Lower leg skin (tissue), 3 donors: ENCODE results near the gene STXBP2.

Experiments
- CTCF ChIP-seq, 3 donors: fragments of 450-650 bp; IDR thresholded peaks; one replicate each; pipeline ENCODE4 v1.5.1; 2016; ENCODE audit warnings: antibody characterized with exemption in 3 of 3, mild to moderate bottlenecking in 3 of 3, moderate library complexity in 2 of 3
- POLR2A ChIP-seq, 2 donors: fragments of 450-650 bp; IDR thresholded peaks; one replicate each; pipeline ENCODE4 v1.6.1; 2016 to 2017; ENCODE audit warnings: antibody characterized with exemption in 2 of 2, mild to moderate bottlenecking in 1 of 2, moderate library complexity in 1 of 2

GRCh38 chr19:7647156-7647555 is 10.2 kb downstream of the STXBP2 start:
- no peak for TF ChIP-seq CTCF (IDR thresholded peaks at IDR 0.05)
- TF ChIP-seq POLR2A (IDR thresholded peaks at IDR 0.05), result no peak
